ENCODE data around the gene PIK3R2. TPM values are rescaled to one million over a fixed set of nuclear protein-coding genes. Genes with fewer than 3 reads are reported as not detected.

Gene PIK3R2
- polyA plus RNA-seq, 1 donor (not counting 4 experiments of a cell fraction or from before 2014, with no cell fraction given): 13.9 TPM

DNA sequence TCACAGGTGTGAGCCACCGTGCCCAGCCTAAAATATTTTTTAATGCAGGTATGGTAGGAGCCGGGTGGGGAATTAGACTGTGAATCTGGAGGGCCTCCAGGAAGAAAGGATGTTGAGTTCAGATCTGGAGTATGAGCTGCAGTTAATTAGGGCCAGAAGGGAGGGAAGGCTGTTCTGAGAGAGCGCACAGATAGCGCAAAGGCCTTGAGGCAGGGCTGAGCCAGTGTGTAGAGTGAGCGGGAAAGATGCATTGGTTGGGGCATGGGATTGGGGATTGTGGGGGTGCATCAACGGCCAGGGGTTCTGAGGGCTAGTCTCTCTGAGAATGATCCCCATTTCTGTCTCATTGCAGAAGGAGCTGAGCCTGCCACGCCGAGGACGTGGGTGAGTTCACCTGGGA lies 45.7 kb upstream of the PIK3R2 start:
- FAIRE-seq (no peak), DNase-seq (ENCODE audit: low read depth, low spot score) (no peak)
- Histone ChIP-seq H3K4me1 (ENCODE audit: control insufficient read depth, extremely low read depth, insufficient read depth, low read length) (peaks cover 12% of the 10 kb centered on the region), H3K27ac (ENCODE audit: control insufficient read depth, insufficient read depth, low read length) (no peak overlapping the region), H4K20me1 (ENCODE audit: control insufficient read depth, extremely low read depth, insufficient read depth, low read length) (no peaks in the 10 kb centered on the region), H3K36me3 (ENCODE audit: control insufficient read depth in 2 of 2, extremely low read depth in 1 of 2, insufficient read depth in 2 of 2, low read length in 2 of 2) (no peaks in the 10 kb centered on the region), H3K79me2 (ENCODE audit: control insufficient read depth, insufficient read depth, low read length) (no peaks in the 10 kb centered on the region), H3K27me3 (ENCODE audit: control insufficient read depth, extremely low read depth, insufficient read depth, low read length) (peaks cover 10% of the 10 kb centered on the region), H3K9me3 (ENCODE audit: control insufficient read depth, low read depth, low read length) (no peaks in the 10 kb centered on the region), H3K9ac (ENCODE audit: control insufficient read depth, extremely low read depth, insufficient read depth, low read length) (no peak overlapping the region), H3K4me3 (ENCODE audit: control insufficient read depth in 2 of 3, extremely low read depth in 1 of 3, insufficient read depth in 2 of 3, low read depth in 1 of 3, low read length in 3 of 3) (no peak overlapping the region), H3K9me1 (ENCODE audit: control insufficient read depth, extremely low read depth, insufficient read depth, low read length) (no peaks in the 10 kb centered on the region), H3K4me2 (ENCODE audit: control insufficient read depth, extremely low read depth, insufficient read depth, low read depth, low read length) (no peak overlapping the region), H2AFZ (ENCODE audit: control insufficient read depth, low read length) (no peak overlapping the region)
- dilution Hi-C loops (cut with MboI; ENCODE audit: extremely low pct_ligation_motif_present, low sequenced_read_pairs): no loop called here
- TF ChIP-seq, protein P1, sequence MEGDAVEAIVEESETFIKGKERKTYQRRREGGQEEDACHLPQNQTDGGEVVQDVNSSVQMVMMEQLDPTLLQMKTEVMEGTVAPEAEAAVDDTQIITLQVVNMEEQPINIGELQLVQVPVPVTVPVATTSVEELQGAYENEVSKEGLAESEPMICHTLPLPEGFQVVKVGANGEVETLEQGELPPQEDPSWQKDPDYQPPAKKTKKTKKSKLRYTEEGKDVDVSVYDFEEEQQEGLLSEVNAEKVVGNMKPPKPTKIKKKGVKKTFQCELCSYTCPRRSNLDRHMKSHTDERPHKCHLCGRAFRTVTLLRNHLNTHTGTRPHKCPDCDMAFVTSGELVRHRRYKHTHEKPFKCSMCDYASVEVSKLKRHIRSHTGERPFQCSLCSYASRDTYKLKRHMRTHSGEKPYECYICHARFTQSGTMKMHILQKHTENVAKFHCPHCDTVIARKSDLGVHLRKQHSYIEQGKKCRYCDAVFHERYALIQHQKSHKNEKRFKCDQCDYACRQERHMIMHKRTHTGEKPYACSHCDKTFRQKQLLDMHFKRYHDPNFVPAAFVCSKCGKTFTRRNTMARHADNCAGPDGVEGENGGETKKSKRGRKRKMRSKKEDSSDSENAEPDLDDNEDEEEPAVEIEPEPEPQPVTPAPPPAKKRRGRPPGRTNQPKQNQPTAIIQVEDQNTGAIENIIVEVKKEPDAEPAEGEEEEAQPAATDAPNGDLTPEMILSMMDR (optimal IDR thresholded peaks at IDR 0.05 in 1 of 3, IDR thresholded peaks at IDR 0.05 in 1 of 3, conservative IDR thresholded peaks at IDR 0.05 in 1 of 3; ENCODE audit: extremely low read depth in 1 of 3, insufficient read depth in 2 of 3, low read length in 3 of 3): no peak
- no peak for TF ChIP-seq EZH2 (IDR thresholded peaks at IDR 0.05; ENCODE audit: low read length)

GRCh38 chr19:18108897-18109296 lies 44.1 kb upstream of the PIK3R2 start:
- no peak overlapping the region for H3K4me3 ChIP-seq (ENCODE audit: control insufficient read depth in 2 of 3, extremely low read depth in 1 of 3, insufficient read depth in 2 of 3, low read depth in 1 of 3, low read length in 3 of 3)
- H3K4me2 ChIP-seq (ENCODE audit: control insufficient read depth, extremely low read depth, insufficient read depth, low read depth, low read length): no peak overlapping the region
- no peak for TF ChIP-seq EZH2 (IDR thresholded peaks at IDR 0.05; ENCODE audit: low read length)
- TF ChIP-seq, protein P1 (optimal IDR thresholded peaks at IDR 0.05 in 1 of 3, IDR thresholded peaks at IDR 0.05 in 1 of 3, conservative IDR thresholded peaks at IDR 0.05 in 1 of 3; ENCODE audit: extremely low read depth in 1 of 3, insufficient read depth in 2 of 3, low read length in 3 of 3): no peak
- H3K4me1 ChIP-seq (ENCODE audit: control insufficient read depth, extremely low read depth, insufficient read depth, low read length): peaks cover 12% of the 10 kb centered on the region
- H3K9me1 ChIP-seq (ENCODE audit: control insufficient read depth, extremely low read depth, insufficient read depth, low read length): no peaks in the 10 kb centered on the region
- H4K20me1 ChIP-seq (ENCODE audit: control insufficient read depth, extremely low read depth, insufficient read depth, low read length): no peaks in the 10 kb centered on the region
- dilution Hi-C loops (cut with MboI; ENCODE audit: extremely low pct_ligation_motif_present, low sequenced_read_pairs): no loop called here
- H3K9me3 ChIP-seq (ENCODE audit: control insufficient read depth, low read depth, low read length): no peaks in the 10 kb centered on the region
- H2AFZ ChIP-seq (ENCODE audit: control insufficient read depth, low read length): no peak overlapping the region
- H3K79me2 ChIP-seq (ENCODE audit: control insufficient read depth, insufficient read depth, low read length): no peaks in the 10 kb centered on the region
- H3K27me3 ChIP-seq (ENCODE audit: control insufficient read depth, extremely low read depth, insufficient read depth, low read length): peaks cover 10% of the 10 kb centered on the region
- H3K27ac ChIP-seq (ENCODE audit: control insufficient read depth, insufficient read depth, low read length): no peak overlapping the region
- no peaks in the 10 kb centered on the region for H3K36me3 ChIP-seq (ENCODE audit: control insufficient read depth in 2 of 2, extremely low read depth in 1 of 2, insufficient read depth in 2 of 2, low read length in 2 of 2)
- H3K9ac ChIP-seq (ENCODE audit: control insufficient read depth, extremely low read depth, insufficient read depth, low read length): no peak overlapping the region
- FAIRE-seq (no peak), DNase-seq (ENCODE audit: low read depth, low spot score) (no peak)

Data from keratinocyte (primary cell).